Stimulated activated CD4-positive, alpha-beta T cell treated with anti-CD3 and anti-CD28 coated beads, Interleukin-15, amount 100 ng/mL, for 24 hours (primary cell): ENCODE data around the gene GBX2.
"Not testable (repeated sequence)": the region's sequence is repeated elsewhere in the genome, so short reads cannot be mapped to it uniquely, and the experiment has no call there.

Experiments used
- DNase-seq: peaks from one replicate; pipeline ENCODE4 v3.0.0-alpha.2; 2020

Gene GBX2

DNA sequence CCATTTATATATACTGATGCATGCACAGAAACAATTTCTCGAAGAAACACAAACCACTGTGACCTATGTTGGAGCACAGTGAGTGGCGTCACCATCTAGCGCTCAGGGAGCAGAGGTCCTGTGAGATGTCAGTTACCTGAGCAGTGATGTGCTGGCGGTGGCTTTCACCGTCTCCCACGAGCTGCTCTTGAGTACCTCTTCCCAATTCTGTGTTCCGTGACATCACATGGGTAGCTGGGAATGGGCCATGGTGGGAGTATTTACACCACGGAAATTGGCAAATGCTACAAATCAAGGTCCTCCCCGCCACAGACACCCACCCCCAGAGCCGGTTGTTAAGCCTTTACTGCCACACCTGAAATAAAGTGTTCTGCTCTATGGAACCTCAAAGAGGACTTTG lies 24.4 kb downstream of the GBX2 start:
- no peak for DNase-seq

DNA sequence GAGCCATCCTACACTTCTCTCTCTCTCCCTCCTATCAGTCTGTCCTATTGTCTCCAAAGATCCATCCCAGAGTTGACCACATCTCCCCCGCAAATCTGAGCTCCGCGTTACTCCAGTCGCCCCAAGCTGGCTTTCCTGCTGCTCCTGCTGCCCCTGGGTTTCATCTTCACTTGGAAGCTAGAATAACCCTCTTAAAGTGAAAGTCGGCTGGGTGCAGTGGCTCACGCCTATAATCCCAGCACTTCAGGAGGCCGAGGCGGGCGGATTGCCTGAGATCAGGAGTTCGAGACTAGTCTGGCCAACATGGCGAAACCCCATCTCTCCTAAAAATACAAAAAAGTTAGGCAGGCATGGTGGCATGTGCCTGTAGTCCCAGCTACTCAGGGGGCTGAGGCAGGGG lies 26.6 kb downstream of the GBX2 start:
- not testable (repeated sequence) for DNase-seq

DNA sequence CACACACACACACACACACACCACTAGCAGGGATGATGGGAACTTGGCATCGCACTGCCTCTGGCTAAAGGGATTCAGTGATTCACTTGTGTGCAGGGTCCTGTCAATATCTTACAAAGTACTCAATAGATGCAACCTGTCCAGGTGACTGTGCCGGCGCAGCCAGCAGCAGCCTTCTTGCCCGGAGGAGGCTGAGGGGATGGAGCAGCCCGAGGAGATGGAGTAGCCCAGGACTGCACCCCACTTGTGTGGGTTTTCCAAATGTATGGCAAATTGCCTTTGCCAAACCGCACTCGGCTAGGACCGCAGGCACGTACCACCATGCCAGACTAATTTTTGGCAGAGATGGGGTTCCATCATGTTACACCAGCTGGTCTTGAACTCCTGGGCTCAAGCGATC lies 31.1 kb downstream of the GBX2 start:
- no peak for DNase-seq

DNA sequence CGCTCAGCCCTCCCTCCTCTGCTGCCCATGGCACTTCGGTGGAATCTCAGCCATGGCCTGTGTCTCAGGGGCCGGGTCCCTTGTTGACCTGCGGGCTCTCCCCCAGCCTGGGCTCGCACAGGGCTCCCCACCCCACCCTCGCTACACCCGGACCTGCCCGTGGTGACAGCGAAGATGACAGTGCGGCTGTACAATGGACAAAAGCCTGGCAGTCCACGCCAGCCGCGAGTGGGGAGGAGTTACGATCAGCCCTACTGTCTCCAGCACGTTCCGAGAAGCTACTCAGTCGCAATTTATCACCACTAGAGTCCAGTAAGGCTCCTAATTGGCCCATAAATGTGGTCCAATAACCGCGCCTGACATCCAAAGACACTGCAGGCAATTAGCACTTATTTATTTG lies 31.6 kb downstream of the GBX2 start:
- DNase-seq: no peak

DNA sequence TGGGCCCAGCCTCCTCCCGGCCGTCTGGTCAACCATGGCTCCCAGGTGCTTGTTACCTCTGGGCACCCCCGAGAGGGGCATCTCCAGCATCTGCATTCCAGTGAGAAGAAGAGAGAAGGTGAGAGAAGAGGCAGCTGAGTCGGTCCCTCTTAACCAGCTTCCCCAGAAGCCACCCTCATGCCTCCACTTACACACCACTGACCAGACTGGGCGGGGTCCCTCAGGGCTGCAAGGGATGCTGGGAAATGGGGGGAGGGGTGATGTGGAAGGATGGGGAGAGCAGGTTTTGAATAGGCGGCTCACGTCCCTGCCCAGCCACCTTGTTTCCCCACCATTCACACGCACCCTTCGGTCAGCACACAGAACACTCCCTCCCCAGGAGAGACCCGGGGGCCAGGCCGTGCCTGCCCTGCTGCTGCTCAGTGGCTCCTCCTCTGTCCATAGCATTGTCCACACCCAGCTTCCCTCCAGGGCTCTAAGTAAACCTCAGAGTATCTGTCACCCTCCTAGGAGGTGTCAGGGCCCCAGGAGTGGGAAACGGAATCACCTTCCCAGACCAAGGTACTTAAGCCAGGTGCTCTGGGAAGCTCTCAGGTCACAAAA lies 34.7 kb downstream of the GBX2 start:
- DNase-seq: no peak

DNA sequence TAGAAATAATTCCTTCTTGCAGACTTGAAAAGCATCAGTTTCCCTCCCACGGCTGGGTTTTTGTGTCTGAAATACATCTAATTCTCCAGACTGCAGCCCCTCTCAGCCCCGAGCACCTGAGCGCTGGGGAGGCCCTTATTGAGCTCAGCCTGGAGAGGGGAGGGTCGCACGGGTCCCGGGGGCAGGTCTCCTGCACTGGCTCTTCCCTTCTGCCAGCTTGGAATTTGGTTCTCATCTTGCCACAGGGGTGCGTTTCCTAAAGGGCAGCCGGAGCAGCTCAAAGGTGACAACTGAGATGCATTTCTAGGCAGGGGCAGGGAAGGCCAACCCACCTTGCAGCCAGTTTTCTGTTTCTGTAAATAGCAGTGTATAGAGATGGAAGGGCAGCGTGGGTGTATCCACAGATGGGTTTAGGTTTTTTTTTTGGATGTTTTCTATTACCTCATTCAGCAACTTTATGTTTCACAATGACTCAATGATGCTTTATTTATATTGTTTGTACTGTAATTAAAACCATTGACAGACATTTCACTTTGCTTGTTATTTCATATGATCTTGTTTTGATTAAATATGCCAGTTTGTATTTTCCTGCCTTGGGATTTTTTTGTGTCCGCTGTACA lies 37.0 kb downstream of the GBX2 start:
- no peak for DNase-seq

DNA sequence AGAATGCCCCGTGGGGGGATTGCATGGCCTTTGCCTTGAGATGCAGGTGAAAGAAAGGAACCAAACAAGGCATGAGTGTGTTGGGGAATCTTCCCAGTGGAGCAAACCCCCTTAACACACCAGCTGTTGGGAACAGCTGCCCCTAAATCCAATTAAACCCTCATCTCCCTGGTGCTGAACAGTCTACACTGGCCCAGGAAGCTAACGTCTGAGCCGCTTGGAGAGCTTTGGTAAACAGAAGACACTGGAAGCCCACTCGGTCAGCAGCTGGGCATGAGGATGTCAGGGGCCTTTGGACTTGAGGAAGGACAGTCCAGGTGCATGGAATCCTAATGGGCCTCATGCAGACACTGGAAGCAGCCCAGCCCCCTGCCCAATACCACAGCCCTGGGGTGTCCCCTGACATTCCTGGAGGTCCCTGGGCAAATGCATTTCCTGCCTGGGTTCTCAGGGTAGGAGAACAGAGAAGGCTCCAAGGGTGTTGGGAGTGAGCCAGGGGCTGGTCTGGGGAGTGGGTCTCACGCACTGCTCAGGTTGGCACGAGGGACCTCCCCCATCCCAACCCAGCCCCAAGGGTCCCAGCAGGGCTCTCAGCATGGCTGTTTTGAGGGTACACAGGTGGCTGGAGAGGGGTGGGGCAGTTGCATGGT lies 37.7 kb downstream of the GBX2 start:
- no peak for DNase-seq

DNA sequence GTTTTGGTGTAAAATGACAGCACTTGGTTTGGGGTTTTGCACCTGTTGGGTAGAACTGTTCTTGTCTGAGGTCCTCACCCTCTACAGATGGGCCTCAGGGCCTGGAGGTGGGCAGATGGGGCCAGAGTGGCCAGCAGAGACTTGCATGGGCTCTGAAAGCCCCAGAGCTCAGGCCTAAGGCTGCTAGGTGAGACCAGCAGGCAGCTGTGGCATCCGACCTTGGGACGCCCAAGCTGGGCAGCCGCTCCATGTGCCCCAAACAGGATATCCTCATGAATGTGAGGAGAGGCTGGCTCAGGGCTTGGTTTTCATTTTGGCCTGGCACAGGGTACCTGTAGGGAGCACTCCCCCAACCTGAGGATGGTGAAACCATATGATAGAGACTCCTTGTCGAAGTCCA lies 38.3 kb downstream of the GBX2 start:
- DNase-seq: no peak

DNA sequence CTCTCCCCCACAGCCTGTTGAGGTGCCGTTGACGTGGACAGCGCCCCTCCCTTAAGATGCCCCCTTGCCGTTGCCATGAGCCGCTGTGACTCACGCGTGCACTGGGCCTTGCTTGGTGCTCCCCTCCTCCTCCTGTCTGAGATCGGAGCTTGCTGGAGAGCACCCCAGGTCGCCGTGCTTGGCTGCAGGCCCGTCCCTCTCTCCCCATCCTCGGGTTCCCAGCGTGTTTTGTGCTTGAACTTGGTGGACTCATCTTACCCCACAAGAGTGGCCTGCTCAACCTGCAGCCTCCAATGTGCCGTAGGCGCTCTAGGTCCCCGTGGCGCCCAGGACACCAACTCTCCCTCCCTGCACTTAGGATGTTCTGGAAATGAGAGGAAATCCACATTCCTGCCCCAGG lies 39.9 kb downstream of the GBX2 start:
- no peak for DNase-seq

DNA sequence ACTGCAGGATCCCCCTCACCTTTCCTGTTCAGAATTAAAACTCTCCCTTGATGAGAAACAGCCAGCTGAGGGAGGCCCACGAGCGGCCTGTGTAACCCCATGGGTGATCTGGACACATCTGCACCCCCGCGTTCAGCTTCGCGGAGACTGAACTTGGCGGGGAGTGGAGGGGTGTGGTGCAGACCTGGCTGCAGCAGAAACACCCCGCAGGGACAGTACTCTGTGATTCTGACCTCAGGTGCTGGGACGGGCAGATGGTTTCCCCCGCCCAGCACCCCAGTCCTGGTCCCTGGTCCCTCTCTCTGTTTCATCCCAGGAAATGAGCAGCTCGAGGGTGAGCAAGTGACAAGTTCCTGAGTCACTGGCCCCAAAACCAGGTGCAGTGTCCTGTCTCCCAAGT lies 41.2 kb downstream of the GBX2 start:
- no peak for DNase-seq

DNA sequence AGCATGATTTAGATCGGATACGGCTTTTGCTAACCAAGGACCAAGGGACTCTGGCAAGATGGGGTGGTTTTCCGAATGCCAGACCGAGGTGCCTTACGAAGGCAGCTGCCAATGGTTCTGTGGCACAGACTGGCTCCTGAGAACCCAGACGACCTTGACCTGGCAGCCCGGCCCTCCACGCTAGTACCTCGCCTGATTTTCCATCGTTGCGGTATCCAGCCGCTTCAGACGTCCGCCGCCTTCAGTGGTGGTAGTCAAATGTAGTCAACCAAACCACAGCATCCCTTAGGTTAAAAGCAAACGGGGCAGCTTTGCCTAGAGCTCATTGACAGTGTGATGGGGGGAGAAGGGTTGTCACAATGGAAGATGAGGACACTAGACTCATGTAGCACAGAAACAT lies 42.6 kb downstream of the GBX2 start:
- DNase-seq: no peak

DNA sequence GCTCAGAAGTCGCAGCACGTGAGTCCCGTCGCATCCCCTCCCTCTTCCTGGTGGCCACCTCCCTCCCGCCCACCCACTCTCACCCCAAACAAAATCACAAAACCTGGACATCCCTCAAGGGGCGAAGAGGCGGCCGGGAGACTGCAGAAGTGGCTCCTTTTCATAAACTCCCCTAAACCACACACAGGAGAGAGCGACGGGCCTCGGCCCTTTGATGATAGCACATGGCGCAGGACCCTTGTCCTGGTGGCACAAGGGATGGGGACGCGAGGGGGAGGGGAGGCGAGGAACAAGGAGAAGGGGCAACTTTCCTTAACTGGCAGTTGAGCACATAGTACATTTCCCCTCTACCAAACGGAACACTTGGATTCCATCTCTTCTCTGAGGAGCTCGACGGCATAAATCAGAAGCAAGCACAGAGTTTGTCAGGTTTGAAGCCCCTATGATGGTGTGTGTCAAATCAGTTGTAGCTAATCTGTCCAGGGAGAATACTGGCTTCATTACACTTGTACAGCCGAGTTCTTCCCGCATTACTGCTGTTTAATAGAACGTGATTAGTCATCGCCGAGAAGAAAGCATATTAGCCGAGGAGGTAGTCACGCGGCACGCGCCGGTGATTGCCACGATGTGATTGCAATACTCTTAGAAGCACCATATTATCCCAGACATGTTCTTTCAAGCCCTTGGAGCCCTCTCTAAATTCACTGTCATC lies 43.8 kb downstream of the GBX2 start:
- no peak for DNase-seq

DNA sequence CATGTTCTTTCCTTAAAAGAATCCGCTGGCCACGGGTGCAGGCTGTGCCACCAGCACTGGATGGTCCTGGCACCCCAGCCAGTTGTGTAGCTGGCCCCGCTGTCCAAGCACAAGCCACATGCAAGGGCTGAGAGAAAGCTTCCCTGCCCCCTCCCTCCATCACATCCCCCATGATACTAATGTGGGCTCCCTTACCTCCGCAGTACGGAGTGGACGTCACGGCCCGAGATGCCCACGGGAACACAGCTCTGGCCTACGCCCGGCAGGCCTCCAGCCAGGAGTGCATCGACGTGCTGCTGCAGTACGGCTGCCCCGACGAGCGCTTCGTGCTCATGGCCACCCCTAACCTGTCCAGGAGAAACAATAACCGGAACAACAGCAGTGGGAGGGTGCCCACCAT lies 44.5 kb downstream of the GBX2 start:
- DNase-seq: no peak

DNA sequence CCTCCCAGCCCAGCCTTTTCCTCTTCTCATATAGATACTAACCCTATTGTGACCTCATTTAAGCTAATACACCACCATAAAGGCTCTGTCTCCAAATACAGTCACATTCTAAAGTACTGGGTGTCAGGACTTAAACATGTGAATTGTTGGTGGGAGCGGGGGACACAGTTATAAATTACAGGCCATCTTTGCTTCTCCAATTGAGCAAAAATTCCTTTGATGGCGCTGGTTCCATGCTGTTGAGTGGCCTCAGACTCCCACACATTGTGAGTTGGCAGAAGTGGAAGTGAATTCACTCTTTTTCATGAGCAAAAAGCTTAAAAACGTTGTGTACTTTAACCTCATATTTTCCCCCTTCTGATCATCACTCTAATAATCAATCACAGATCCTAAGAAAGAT lies 46.0 kb downstream of the GBX2 start:
- DNase-seq: no peak

DNA sequence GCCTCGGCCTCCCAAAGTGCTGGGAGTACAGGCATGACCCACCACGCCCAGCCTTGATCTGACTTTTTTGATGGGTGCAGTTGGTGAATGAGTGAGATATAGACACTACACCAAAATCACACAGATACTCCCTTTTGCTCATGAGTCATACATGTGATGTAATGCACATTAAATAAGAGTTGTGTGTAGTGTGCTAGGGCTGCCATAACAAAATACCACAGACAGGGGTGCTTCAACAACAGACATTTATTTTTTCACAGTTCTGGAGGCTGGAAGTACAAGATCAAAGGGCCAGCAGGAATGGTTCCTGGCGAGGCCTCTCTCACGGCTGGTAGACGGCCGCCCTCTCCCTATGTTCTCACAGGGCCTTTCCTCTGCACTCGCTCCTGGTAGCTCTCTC lies 46.6 kb downstream of the GBX2 start:
- DNase-seq: no peak

DNA sequence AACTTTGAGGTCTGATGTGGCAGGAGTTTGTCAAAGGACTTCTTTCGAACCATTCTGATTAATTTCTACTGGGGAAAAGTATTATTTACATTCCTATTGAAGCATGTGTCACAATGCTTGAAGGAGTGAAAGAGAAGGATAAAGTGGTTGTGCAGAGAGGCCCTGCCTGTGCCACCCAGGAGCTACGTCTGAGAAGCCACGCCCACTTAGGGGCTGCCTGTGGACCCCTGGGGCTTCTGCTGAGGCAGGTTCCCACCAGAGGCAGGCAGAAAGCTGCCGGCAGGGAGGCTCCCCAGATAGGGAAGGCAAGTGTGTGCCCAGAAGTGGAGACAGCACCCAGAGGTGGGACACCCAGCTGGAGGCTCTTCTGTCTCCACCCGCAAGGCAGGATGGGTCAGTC lies 47.4 kb downstream of the GBX2 start:
- no peak for DNase-seq

DNA sequence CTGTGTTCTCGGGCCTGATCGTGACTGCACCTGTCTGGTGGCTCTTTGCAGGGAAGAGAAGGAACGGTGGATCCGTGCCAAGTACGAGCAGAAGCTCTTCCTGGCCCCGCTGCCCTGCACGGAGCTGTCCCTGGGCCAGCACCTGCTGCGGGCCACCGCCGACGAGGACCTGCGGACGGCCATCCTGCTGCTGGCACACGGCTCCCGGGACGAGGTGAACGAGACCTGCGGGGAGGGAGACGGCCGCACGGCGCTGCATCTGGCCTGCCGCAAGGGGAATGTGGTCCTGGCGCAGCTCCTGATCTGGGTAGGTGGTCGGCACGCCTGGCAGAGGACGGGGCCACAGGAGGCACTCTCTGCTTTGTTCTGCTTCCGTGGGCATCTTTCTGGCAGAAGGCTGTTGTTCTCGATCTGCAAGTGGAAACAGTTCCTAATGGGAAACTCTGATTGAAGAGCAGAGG lies 48.0 kb downstream of the GBX2 start:
- no peak for DNase-seq

DNA sequence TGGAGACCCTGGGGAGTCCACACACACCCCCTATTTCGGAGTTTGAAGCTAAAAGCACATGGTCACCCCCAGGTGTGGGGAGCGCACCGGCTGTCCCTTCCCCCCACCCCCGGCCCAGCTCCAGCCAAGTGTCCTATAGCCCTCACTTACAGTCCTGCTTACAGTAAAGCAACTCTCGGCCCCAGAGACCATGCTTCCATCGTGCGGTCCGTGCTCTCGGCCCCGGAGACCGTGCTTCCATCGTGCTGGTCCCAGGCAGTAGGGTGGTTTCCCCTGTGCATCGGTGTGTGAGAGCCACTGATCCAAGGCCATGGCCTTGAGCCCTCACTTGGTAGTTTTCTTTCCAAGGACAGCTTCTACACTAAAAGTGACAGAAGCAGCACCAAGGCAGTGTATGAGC lies 48.7 kb downstream of the GBX2 start:
- no peak for DNase-seq

DNA sequence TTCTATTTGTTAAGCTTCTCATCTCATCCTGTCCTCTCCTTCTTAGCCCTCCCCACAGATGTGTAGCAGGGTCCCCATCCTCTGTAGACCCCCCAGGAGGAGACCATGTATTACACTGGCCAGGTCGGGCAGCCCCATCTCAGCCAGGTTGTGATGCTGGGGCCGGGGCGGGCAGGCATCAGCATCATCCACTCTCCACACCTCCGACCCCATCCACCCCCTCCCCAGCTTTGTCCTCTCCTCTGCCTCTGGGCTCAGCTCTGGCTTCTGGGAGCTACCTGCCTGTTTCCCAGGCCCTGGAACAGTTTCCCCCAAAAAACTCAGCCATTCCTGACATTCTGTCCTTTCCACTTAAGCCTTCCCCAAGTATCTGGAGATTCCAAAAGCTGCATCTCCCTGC lies 49.2 kb downstream of the GBX2 start:
- DNase-seq: no peak

DNA sequence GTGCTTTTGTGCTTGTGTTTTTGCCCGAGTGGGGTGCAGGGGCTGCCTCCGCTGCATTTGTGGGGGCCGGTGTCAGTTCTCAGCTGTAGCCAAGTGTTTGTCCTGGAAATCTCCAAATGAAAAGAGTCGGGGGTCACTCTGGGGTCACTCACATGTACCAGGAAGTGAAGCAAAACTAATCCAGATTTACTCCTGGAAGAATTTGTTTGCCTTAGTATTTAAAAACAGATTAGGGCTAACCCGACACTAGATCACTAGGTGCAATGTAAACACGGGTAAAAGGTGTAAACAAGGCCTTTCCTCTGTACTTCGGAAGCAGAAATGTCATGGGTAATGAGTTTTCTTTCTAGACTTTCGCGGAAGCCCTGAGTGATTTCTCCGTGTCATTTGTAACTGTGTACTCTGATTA lies 50.3 kb downstream of the GBX2 start:
- no peak for DNase-seq

DNA sequence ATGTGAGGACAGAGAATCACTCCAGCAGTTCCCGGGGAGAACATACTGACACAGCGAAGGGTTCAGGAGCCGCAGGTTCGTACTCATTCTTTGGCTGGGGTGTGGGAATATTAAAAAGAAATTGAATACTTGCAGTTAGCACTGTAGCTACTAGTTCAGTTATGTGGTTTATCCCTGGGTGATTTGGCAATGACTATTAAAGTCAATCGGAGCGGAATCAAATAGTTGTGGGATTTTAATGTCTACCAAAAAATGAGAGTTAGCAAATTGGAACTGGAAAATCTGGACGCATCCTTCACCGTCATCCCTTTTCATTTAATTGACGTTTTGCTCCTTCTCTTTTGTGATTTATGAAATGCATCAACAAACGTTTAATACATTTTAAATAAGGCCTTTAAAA lies 50.8 kb downstream of the GBX2 start:
- DNase-seq: no peak
